Smooth muscle cell (in vitro differentiated cells): ENCODE measurements around the gene IL20. TPM values are rescaled to one million over a fixed set of nuclear protein-coding genes. Genes with fewer than 3 reads are reported as not detected.

ENCODE experiments used
- DNase-seq: peaks from one replicate; lab custom pipeline; 2025; ENCODE audit not compliant: unreplicated experiment; lab: John Stamatoyannopoulos, UW
- H2AFZ ChIP-seq: fragments of 200-600 bp; sonication (generic); 2 replicates; pipeline ENCODE4 v1.6.0; 2016; ENCODE audit warnings: antibody characterized with exemption, low read depth, mild to moderate bottlenecking
- H3F3A ChIP-seq: fragments of 200-600 bp; sonication (generic); 2 replicates; pipeline ENCODE4 v1.6.0; 2017; ENCODE audit warnings: antibody characterized with exemption, low read depth
- H3K27ac ChIP-seq: fragments of 200-600 bp; sonication (generic); 2 replicates; pipeline ENCODE4 v1.5.1; 2016; ENCODE audit warnings: low read depth, mild to moderate bottlenecking
- H3K27me3 ChIP-seq: fragments of 200-600 bp; sonication (generic); 2 replicates; pipeline ENCODE4 v1.6.1; 2016; ENCODE audit warnings: low read depth, mild to moderate bottlenecking
- H3K36me3 ChIP-seq: fragments of 200-600 bp; sonication (generic); 2 replicates; pipeline ENCODE4 v1.5.1; 2016; ENCODE audit warnings: low read depth
- H3K4me1 ChIP-seq: fragments of 200-600 bp; sonication (generic); 2 replicates; pipeline ENCODE4 v1.5.1; 2016; ENCODE audit warnings: low read depth
- H3K4me2 ChIP-seq: fragments of 200-600 bp; sonication (generic); 2 replicates; pipeline ENCODE4 v1.6.0; 2016; ENCODE audit warnings: mild to moderate bottlenecking
- H3K4me3 ChIP-seq: fragments of 200-600 bp; sonication (generic); 2 replicates; pipeline ENCODE4 v1.5.1; 2016; ENCODE audit warnings: mild to moderate bottlenecking
- H3K79me2 ChIP-seq: fragments of 200-600 bp; sonication (generic); 2 replicates; pipeline ENCODE4 v1.6.0; 2016; ENCODE audit warnings: low read depth, mild to moderate bottlenecking
- H3K9ac ChIP-seq: fragments of 200-600 bp; sonication (generic); 2 replicates; pipeline ENCODE4 v1.6.0; 2016; ENCODE audit warnings: low read depth
- H3K9me3 ChIP-seq: fragments of 200-600 bp; sonication (generic); replicated peaks from 2 replicates; pipeline ENCODE4 v1.5.1; 2016; ENCODE audit warnings: low read depth
- H4K20me1 ChIP-seq: fragments of 200-600 bp; sonication (generic); 2 replicates; pipeline ENCODE4 v1.6.0; 2016; ENCODE audit warnings: low read depth
- CTCF ChIP-seq: fragments of 200-600 bp; sonication (generic); IDR thresholded peaks from 2 replicates; pipeline ENCODE4 v1.5.1; 2017; ENCODE audit warnings: borderline replicate concordance, mild to moderate bottlenecking, antibody characterized with exemption; ENCODE audit not compliant: insufficient read depth, poor library complexity, severe bottlenecking
- WGBS: methylation state at CpG from one replicate; pipeline ENCODE4 v1.1.7; 2016; ENCODE audit warnings: low lambda C conversion rate; 5-methylcytosine and 5-hydroxymethylcytosine counted together
- polyA plus RNA-seq: library from polyadenylated mRNA; unstranded; fragments of >200 nt; fragmentation: Nextera tagmentation; extraction: Ambion mirVana; gene quantifications from 2 replicates; pipeline ENCODE4 v1.2.1, GENCODE V29; 2016
- total RNA-seq: library from RNA; depleted of rRNA; stranded (reverse); fragments of >200 nt; gene quantifications from 2 replicates; pipeline ENCODE4 v1.2.3, GENCODE V29; 2014

Gene IL20
- total and polyA plus RNA-seq, 2 experiments from 2014 or later: not detected

- Histone ChIP-seq H3F3A (no peaks in the 10 kb centered on the region), H3K4me3 (no peak overlapping the region), H3K27ac (no peak overlapping the region), H3K9ac (no peak overlapping the region), H3K36me3 (no peaks in the 10 kb centered on the region), H2AFZ (no peak overlapping the region), H3K9me3 (no peaks in the 10 kb centered on the region), H3K4me2 (no peak overlapping the region), H4K20me1 (no peaks in the 10 kb centered on the region), H3K79me2 (no peaks in the 10 kb centered on the region), H3K4me1 (no peaks in the 10 kb centered on the region), H3K27me3 (no peaks in the 10 kb centered on the region)
- TF ChIP-seq CTCF: no peak
- DNase-seq: no peak
Measured at GRCh38 chr1:206846487-206846886, 18.9 kb upstream of the IL20 start.

- no peaks in the 10 kb centered on the region for H3F3A ChIP-seq
- no peak for TF ChIP-seq CTCF
- no peak overlapping the region for H3K9ac ChIP-seq
- no peak overlapping the region for H2AFZ ChIP-seq
- no peaks in the 10 kb centered on the region for H3K27me3 ChIP-seq
- no peaks in the 10 kb centered on the region for H3K79me2 ChIP-seq
- no peaks in the 10 kb centered on the region for H3K4me1 ChIP-seq
- H4K20me1 ChIP-seq: no peaks in the 10 kb centered on the region
- DNase-seq: no peak
- H3K9me3 ChIP-seq: no peaks in the 10 kb centered on the region
- H3K36me3 ChIP-seq: no peaks in the 10 kb centered on the region
- no peak overlapping the region for H3K4me2 ChIP-seq
- H3K27ac ChIP-seq: no peak overlapping the region
- no peak overlapping the region for H3K4me3 ChIP-seq
- WGBS: 91% methylated on average over 3 of the region's 3 CpGs
Measured at GRCh38 chr1:206847337-206847834, 18.0 kb upstream of the IL20 start.

- no peak for DNase-seq
- no peak overlapping the region for H3K4me3 ChIP-seq
- no peaks in the 10 kb centered on the region for H3K36me3 ChIP-seq
- WGBS: 85% methylated on average over 1 of the region's 1 CpG
- H3K27ac ChIP-seq: no peak overlapping the region
- no peak for TF ChIP-seq CTCF
- H3K4me2 ChIP-seq: no peak overlapping the region
- no peaks in the 10 kb centered on the region for H3K79me2 ChIP-seq
- no peaks in the 10 kb centered on the region for H3K4me1 ChIP-seq
- H3K9me3 ChIP-seq: no peaks in the 10 kb centered on the region
- H2AFZ ChIP-seq: no peak overlapping the region
- no peaks in the 10 kb centered on the region for H4K20me1 ChIP-seq
- H3F3A ChIP-seq: no peaks in the 10 kb centered on the region
- no peaks in the 10 kb centered on the region for H3K27me3 ChIP-seq
- no peak overlapping the region for H3K9ac ChIP-seq
Measured at GRCh38 chr1:206847946-206848345, 17.5 kb upstream of the IL20 start.

GRCh38 chr1:206850401-206850800 is 15.0 kb upstream of the IL20 start:
- 70% methylated on average over 2 of the region's 2 CpGs for WGBS
- Histone ChIP-seq H3K27me3 (no peaks in the 10 kb centered on the region), H3K27ac (no peak overlapping the region), H3F3A (no peaks in the 10 kb centered on the region), H3K9ac (no peak overlapping the region), H3K79me2 (no peaks in the 10 kb centered on the region), H3K4me2 (no peak overlapping the region), H2AFZ (no peak overlapping the region), H3K4me3 (no peak overlapping the region), H3K4me1 (no peaks in the 10 kb centered on the region), H4K20me1 (no peaks in the 10 kb centered on the region), H3K9me3 (no peaks in the 10 kb centered on the region), H3K36me3 (no peaks in the 10 kb centered on the region)
- no peak for TF ChIP-seq CTCF
- no peak for DNase-seq
